ENCODE data around the gene ADORA2B.
"Not testable (repeated sequence)": the region's sequence is repeated elsewhere in the genome, so short reads cannot be mapped to it uniquely, and the experiment has no call there.

ADORA2B gene

GRCh38 chr17:15909481-15909991, 35.4 kb upstream of the ADORA2B start:
- no peak for FAIRE-seq
- DNase-seq (ENCODE audit: insufficient read length, low spot score) = no peak
- no peak for TF ChIP-seq CTCF (IDR thresholded peaks at IDR 0.05; ENCODE audit: insufficient read depth, missing control alignments)

GRCh38 chr17:15910791-15911190, 34.1 kb upstream of the ADORA2B start:
- FAIRE-seq (no peak), DNase-seq (ENCODE audit: insufficient read length, low spot score) (no peak)
- TF ChIP-seq CTCF (IDR thresholded peaks at IDR 0.05; ENCODE audit: insufficient read depth, missing control alignments) = no peak

DNA sequence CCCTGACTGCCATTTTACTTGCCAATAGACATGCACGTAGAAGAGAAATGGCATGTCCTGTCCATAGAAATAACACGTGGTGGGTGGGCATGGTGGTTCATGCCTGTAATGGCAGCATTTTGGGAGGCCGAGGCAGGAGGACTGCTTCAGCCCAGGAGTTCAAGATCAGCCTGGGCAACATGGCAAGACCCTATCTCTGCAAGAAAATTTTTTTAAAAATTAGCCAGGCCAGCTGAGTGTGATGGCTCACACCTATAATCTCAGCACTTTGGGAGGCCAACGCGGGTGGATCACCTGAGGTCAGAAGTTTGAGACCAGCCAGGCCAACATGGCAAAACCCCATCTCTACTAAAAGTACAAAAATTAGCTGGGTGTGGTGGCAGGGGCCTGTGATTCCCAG, 33.2 kb upstream of the ADORA2B start:
- FAIRE-seq; DNase-seq (ENCODE audit: insufficient read length, low spot score): not testable (repeated sequence)

DNA sequence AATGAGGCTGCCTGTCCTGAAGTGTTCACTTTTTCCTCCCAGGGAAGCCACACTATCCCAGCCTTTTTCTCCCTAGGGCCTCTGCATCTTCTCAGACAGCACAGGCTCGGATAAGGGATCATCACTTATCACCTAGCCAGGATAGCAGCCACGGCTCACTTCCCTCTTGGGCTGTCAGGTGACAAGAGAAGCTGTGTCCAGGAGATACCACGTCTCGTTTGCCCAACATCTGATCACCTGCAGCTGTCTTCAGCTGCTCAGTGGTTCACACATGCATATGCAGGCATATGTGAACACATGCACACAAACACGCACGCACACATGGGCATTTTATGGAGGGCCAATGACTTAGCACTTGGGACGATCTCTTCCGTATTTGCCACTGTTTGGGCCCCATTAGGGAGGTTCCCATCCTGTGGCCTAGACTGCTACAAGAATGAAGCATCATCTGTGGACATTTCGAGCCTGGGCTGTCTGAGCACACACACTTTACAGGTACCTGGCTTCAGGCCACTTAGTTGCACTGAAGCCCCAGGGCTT, 32.4 kb upstream of the ADORA2B start:
- FAIRE-seq = no peak
- no peak for TF ChIP-seq CTCF (IDR thresholded peaks at IDR 0.05; ENCODE audit: insufficient read depth, missing control alignments)
- DNase-seq (ENCODE audit: insufficient read length, low spot score) = no peak

- DNase-seq (ENCODE audit: insufficient read length, low spot score) (no peak), FAIRE-seq (no peak)
- TF ChIP-seq CTCF (IDR thresholded peaks at IDR 0.05; ENCODE audit: insufficient read depth, missing control alignments) = no peak
Measured at GRCh38 chr17:15913826-15914225, 31.1 kb upstream of the ADORA2B start.

DNA sequence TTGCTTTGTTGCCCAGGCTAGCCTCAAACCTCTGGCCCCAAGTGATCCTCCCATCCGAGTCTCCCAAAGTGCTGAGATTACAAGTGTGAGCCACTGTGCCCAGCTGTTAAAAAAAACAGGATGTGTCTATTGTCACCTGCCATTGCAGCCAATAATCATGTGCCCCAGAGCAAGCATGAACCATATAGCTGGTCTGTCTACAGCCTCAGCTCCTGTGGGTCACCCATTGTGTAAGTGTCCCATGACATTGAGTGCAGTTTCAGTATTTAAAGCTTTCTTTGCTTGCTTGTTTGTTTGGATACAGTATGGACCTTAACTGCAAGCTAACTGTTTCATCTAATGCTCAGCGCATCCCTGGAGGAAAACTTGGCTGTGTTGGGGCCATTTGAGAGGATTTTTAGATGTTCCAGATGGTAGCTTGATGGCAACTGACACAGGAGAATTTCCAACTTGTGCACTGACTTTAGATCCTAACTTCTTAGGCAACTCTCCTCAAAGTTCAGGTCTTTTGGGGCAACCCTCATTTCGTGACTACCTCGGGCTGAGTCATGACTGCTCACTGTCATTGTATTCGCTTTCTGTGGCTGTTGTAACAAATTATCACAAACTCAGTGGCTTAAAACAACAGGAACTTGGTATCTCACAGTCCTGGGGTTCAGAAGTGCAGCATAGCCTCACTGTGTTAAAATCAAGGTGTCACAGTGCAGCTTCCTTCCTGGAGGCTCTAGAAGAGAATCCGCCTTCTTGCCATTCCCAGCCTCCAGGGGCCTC, 30.3 kb upstream of the ADORA2B start:
- no peak for TF ChIP-seq CTCF (IDR thresholded peaks at IDR 0.05; ENCODE audit: insufficient read depth, missing control alignments)
- DNase-seq (ENCODE audit: insufficient read length, low spot score) (no peak), FAIRE-seq (no peak)

- DNase-seq (ENCODE audit: insufficient read length, low spot score) = no peak
- FAIRE-seq = no peak
- TF ChIP-seq CTCF (IDR thresholded peaks at IDR 0.05; ENCODE audit: insufficient read depth, missing control alignments) = no peak
Measured at GRCh38 chr17:15915961-15916360, 29.0 kb upstream of the ADORA2B start.
